ENCODE data around the gene GGT5.
"Not testable (repeated sequence)": the region's sequence is repeated elsewhere in the genome, so short reads cannot be mapped to it uniquely, and the experiment has no call there.

Gene GGT5

GRCh38 chr22:24245030-24245431 is at the start of gene GGT5:
TSS of gene GGT5 (minus strand) at chr22:24245082. CDS start at chr22:24244725, 357 bp downstream.
- peak; percentile 12 for DNase-seq

- not testable (repeated sequence) for DNase-seq
Measured at GRCh38 chr22:24292202-24292830, 47.4 kb upstream of the GGT5 start.

GRCh38 chr22:24291515-24292201 is 46.8 kb upstream of the GGT5 start:
- no peak for DNase-seq

GRCh38 chr22:24290459-24290858 is 45.6 kb upstream of the GGT5 start:
- DNase-seq, result no peak

GRCh38 chr22:24289741-24290163 is 44.9 kb upstream of the GGT5 start:
- DNase-seq, result no peak

GRCh38 chr22:24289114-24289513 is 44.2 kb upstream of the GGT5 start:
- DNase-seq, result no peak

- DNase-seq, result peak; percentile 27
Measured at GRCh38 chr22:24287801-24288200, 42.9 kb upstream of the GGT5 start.

- not testable (repeated sequence) for DNase-seq
Measured at GRCh38 chr22:24287212-24287611, 42.3 kb upstream of the GGT5 start.

- DNase-seq, result no peak
Measured at GRCh38 chr22:24285245-24285644, 40.4 kb upstream of the GGT5 start.

GRCh38 chr22:24284747-24285203 is 39.9 kb upstream of the GGT5 start:
- no peak for DNase-seq

GRCh38 chr22:24282401-24282800 is 37.5 kb upstream of the GGT5 start:
- DNase-seq, result no peak

- DNase-seq, result not testable (repeated sequence)
Measured at GRCh38 chr22:24280363-24280762, 35.5 kb upstream of the GGT5 start.

- DNase-seq, result not testable (repeated sequence)
Measured at GRCh38 chr22:24274696-24275405, 30.0 kb upstream of the GGT5 start.

- DNase-seq, result not testable (repeated sequence)
Measured at GRCh38 chr22:24273906-24274305, 29.0 kb upstream of the GGT5 start.

GRCh38 chr22:24273031-24273430 is 28.1 kb upstream of the GGT5 start:
- not testable (repeated sequence) for DNase-seq

- no peak for DNase-seq
Measured at GRCh38 chr22:24271386-24271854, 26.5 kb upstream of the GGT5 start.

GRCh38 chr22:24270556-24271385 is 25.9 kb upstream of the GGT5 start, which contains the start of gene SPECC1L:
TSS of gene SPECC1L (plus strand) at chr22:24270831. CDS start at chr22:24302232, 31,401 bp downstream.
- DNase-seq, result peak; percentile 86

GRCh38 chr22:24266495-24266894 is 21.6 kb upstream of the GGT5 start:
- not testable (repeated sequence) for DNase-seq

GRCh38 chr22:24265734-24266133 is 20.9 kb upstream of the GGT5 start:
- DNase-seq, result no peak

GRCh38 chr22:24264329-24264896 is 19.5 kb upstream of the GGT5 start:
- not testable (repeated sequence) for DNase-seq

- not testable (repeated sequence) for DNase-seq
Measured at GRCh38 chr22:24263479-24263878, 18.6 kb upstream of the GGT5 start.

GRCh38 chr22:24262185-24262749 is 17.4 kb upstream of the GGT5 start:
- DNase-seq, result not testable (repeated sequence)
